Measurements from ENCODE around the gene CHERP. TPM values are rescaled to one million over a fixed set of nuclear protein-coding genes. Genes with fewer than 3 reads are reported as not detected.

Gene CHERP
- total RNA-seq, 1 experiment from 2014 or later: 101 TPM

GRCh38 chr19:16589917-16590316, 47.7 kb upstream of the CHERP start:
- H2BK5ac ChIP-seq (ENCODE audit: insufficient read length, low read length): no peak overlapping the region
- Mint-ChIP-seq H3K4me1 (peaks cover 57 to 68% of the 10 kb centered on the region in 2 experiments), H3K27me3 (ENCODE audit: low read depth) (no peaks in the 10 kb centered on the region), H3K36me3 (ENCODE audit: insufficient read depth in 1 of 3, low read depth in 3 of 3) (peaks cover 0 to 4% (median 0%) of the 10 kb centered on the region in 3 experiments; a peak in 2 of 7 replicates), H3K4me3 (no peak overlapping the region), H3K9me3 (no peaks in the 10 kb centered on the region), H3K27ac (no peak overlapping the region)
- no peak overlapping the region for H3K4me2 ChIP-seq (ENCODE audit: insufficient read depth, insufficient read length, low read length)
- H3K4me1 ChIP-seq (ENCODE audit: insufficient read depth, low read length): peaks cover 15% of the 10 kb centered on the region; the same call in 1 of the 2 replicates
- H3K23ac ChIP-seq (ENCODE audit: insufficient read length, low read depth, low read length): no peak overlapping the region
- H4K20me1 ChIP-seq (ENCODE audit: control insufficient read depth, insufficient read depth, insufficient read length): no peaks in the 10 kb centered on the region
- no peak for TF ChIP-seq CTCF (conservative IDR thresholded peaks at IDR 0.05)
- WGBS (ENCODE audit: extremely low coverage, insufficient read length, low lambda C conversion rate): no CpG with 5 or more reads among the region's 3 CpGs
- H3K79me2 ChIP-seq (ENCODE audit: insufficient read depth, low read length): peaks cover 22% of the 10 kb centered on the region; the same call in 1 of the 2 replicates
- no peak overlapping the region for H4K8ac ChIP-seq (replicated peaks; ENCODE audit: insufficient read length, low read depth, low read length)
- no peaks in the 10 kb centered on the region for H3K9me3 ChIP-seq (ENCODE audit: control insufficient read depth, low read depth, low read length)
- H3K79me1 ChIP-seq (ENCODE audit: insufficient read depth, low read depth, low read length, poor library complexity, severe bottlenecking): peaks cover 5% of the 10 kb centered on the region
- no peak overlapping the region for H4K5ac ChIP-seq (ENCODE audit: insufficient read length, low read depth, low read length)
- H3K56ac ChIP-seq (ENCODE audit: insufficient read length, low read depth, low read length): no peak overlapping the region
- no peak overlapping the region for H2BK20ac ChIP-seq (ENCODE audit: low read depth, low read length, poor library complexity, severe bottlenecking)
- no peak overlapping the region; the same call in 1 of the 2 replicates for H3K14ac ChIP-seq (ENCODE audit: insufficient read depth, low read length)
- H2BK120ac ChIP-seq (ENCODE audit: low read depth, low read length, poor library complexity, severe bottlenecking): no peak overlapping the region
- H4K91ac ChIP-seq (ENCODE audit: insufficient read length, low read depth, low read length): no peak overlapping the region
- no peak for DNase-seq
- H3T11ph ChIP-seq (ENCODE audit: low read length): no peak overlapping the region
- no peaks in the 10 kb centered on the region for H3K27me3 ChIP-seq (ENCODE audit: insufficient read depth, low read length)
- H3K9ac ChIP-seq (ENCODE audit: extremely low read depth, insufficient read length, low read length): no peak overlapping the region
- H2BK15ac ChIP-seq (ENCODE audit: low read depth, low read length): no peak overlapping the region
- no peaks in the 10 kb centered on the region for H3K23me2 ChIP-seq (ENCODE audit: insufficient read length, low read depth, low read length, poor library complexity, severe bottlenecking)
- H2BK12ac ChIP-seq (ENCODE audit: insufficient read length, low read depth, low read length): no peak overlapping the region
- no peak overlapping the region for H2AK5ac ChIP-seq (ENCODE audit: insufficient read length, low read length)
- no peak overlapping the region for H3K4ac ChIP-seq (ENCODE audit: low read depth, low read length)
- no peak overlapping the region for H3K27ac ChIP-seq (ENCODE audit: insufficient read length, low read depth, low read length)
- no peak overlapping the region for H3K18ac ChIP-seq (ENCODE audit: insufficient read length, low read depth, low read length)
- no peak overlapping the region for H2AFZ ChIP-seq (ENCODE audit: low read length)

Data from H9 (cell line).